ENCODE data around the gene SPX. TPM values are rescaled to one million over a fixed set of nuclear protein-coding genes. Genes with fewer than 3 reads are reported as not detected.

SPX gene
- total and polyA plus RNA-seq, 4 donors = 0.09 to 0.15 TPM; not detected in 2

- Histone ChIP-seq H3K36me3 (ENCODE audit: control insufficient read depth in 1 of 2, insufficient read depth in 2 of 2, low read length in 1 of 2) (no peaks in the 10 kb centered on the region), H3K4me3 (ENCODE audit: low read length in 2 of 2) (no peak overlapping the region), H3K27ac (ENCODE audit: low read depth in 1 of 2, low read length in 2 of 2) (no peak overlapping the region), H3K27me3 (ENCODE audit: control insufficient read depth in 1 of 2, insufficient read depth in 2 of 2, low read length in 1 of 2) (no peaks in the 10 kb centered on the region), H3K4me1 (ENCODE audit: control insufficient read depth in 1 of 2, insufficient read depth in 2 of 2, low read length in 2 of 2) (no peaks in the 10 kb centered on the region), H3K9me3 (ENCODE audit: control insufficient read depth, low read length) (no peaks in the 10 kb centered on the region)
- WGBS, 2 donors = 82 to 85% methylated on average over 2 of the region's 2 CpGs
- ATAC-seq (ENCODE audit: low FRiP score) (no peak), DNase-seq (no peak)
- intact Hi-C loops (cut with DNase I) = no loop called here
Measured at GRCh38 chr12:21545557-21545956, 19.5 kb downstream of the SPX start.

- intact Hi-C loops (cut with DNase I) = no loop called here
- H3K9me3 ChIP-seq (ENCODE audit: control insufficient read depth, low read length) = no peaks in the 10 kb centered on the region
- H3K27me3 ChIP-seq (ENCODE audit: control insufficient read depth in 1 of 2, insufficient read depth in 2 of 2, low read length in 1 of 2) = no peaks in the 10 kb centered on the region
- WGBS, 2 donors = 0% methylated on average over 1 of the region's 1 CpG
- DNase-seq = no peak
- no peak overlapping the region for H3K27ac ChIP-seq (ENCODE audit: low read depth in 1 of 2, low read length in 2 of 2)
- H3K36me3 ChIP-seq (ENCODE audit: control insufficient read depth in 1 of 2, insufficient read depth in 2 of 2, low read length in 1 of 2) = no peaks in the 10 kb centered on the region
- no peak overlapping the region for H3K4me3 ChIP-seq (ENCODE audit: low read length in 2 of 2)
- H3K4me1 ChIP-seq (ENCODE audit: control insufficient read depth in 1 of 2, insufficient read depth in 2 of 2, low read length in 2 of 2) = no peaks in the 10 kb centered on the region
- ATAC-seq (ENCODE audit: low FRiP score) = no peak
Measured at GRCh38 chr12:21546716-21547115, 20.6 kb downstream of the SPX start.

GRCh38 chr12:21547437-21547836 is 21.3 kb downstream of the SPX start:
- no peak overlapping the region for H3K27ac ChIP-seq (ENCODE audit: low read depth in 1 of 2, low read length in 2 of 2)
- intact Hi-C loops (cut with DNase I) = no loop called here
- DNase-seq = no peak
- no peak for ATAC-seq (ENCODE audit: low FRiP score)
- H3K36me3 ChIP-seq (ENCODE audit: control insufficient read depth in 1 of 2, insufficient read depth in 2 of 2, low read length in 1 of 2) = no peaks in the 10 kb centered on the region
- H3K4me1 ChIP-seq (ENCODE audit: control insufficient read depth in 1 of 2, insufficient read depth in 2 of 2, low read length in 2 of 2) = no peaks in the 10 kb centered on the region
- H3K27me3 ChIP-seq (ENCODE audit: control insufficient read depth in 1 of 2, insufficient read depth in 2 of 2, low read length in 1 of 2) = no peaks in the 10 kb centered on the region
- H3K4me3 ChIP-seq (ENCODE audit: low read length in 2 of 2) = no peak overlapping the region
- no peaks in the 10 kb centered on the region for H3K9me3 ChIP-seq (ENCODE audit: control insufficient read depth, low read length)
- WGBS, 2 donors = 63 to 74% methylated on average over 1 of the region's 1 CpG

- intact Hi-C loops (cut with DNase I) = no loop called here
- H3K4me1 ChIP-seq (ENCODE audit: control insufficient read depth in 1 of 2, insufficient read depth in 2 of 2, low read length in 2 of 2) = no peaks in the 10 kb centered on the region
- DNase-seq (no peak), ATAC-seq (ENCODE audit: low FRiP score) (no peak)
- no peaks in the 10 kb centered on the region for H3K9me3 ChIP-seq (ENCODE audit: control insufficient read depth, low read length)
- 9 to 11% methylated on average over 4 of the region's 4 CpGs for WGBS, 2 donors
- no peaks in the 10 kb centered on the region for H3K27me3 ChIP-seq (ENCODE audit: control insufficient read depth in 1 of 2, insufficient read depth in 2 of 2, low read length in 1 of 2)
- no peaks in the 10 kb centered on the region for H3K36me3 ChIP-seq (ENCODE audit: control insufficient read depth in 1 of 2, insufficient read depth in 2 of 2, low read length in 1 of 2)
- no peak overlapping the region for H3K27ac ChIP-seq (ENCODE audit: low read depth in 1 of 2, low read length in 2 of 2)
- H3K4me3 ChIP-seq (ENCODE audit: low read length in 2 of 2) = no peak overlapping the region
Measured at GRCh38 chr12:21551841-21552465, 25.9 kb downstream of the SPX start.

GRCh38 chr12:21552635-21553328 is 26.7 kb downstream of the SPX start:
- Histone ChIP-seq H3K4me1 (ENCODE audit: control insufficient read depth in 1 of 2, insufficient read depth in 2 of 2, low read length in 2 of 2) (no peaks in the 10 kb centered on the region), H3K27me3 (ENCODE audit: control insufficient read depth in 1 of 2, insufficient read depth in 2 of 2, low read length in 1 of 2) (no peaks in the 10 kb centered on the region), H3K36me3 (ENCODE audit: control insufficient read depth in 1 of 2, insufficient read depth in 2 of 2, low read length in 1 of 2) (no peaks in the 10 kb centered on the region), H3K9me3 (ENCODE audit: control insufficient read depth, low read length) (no peaks in the 10 kb centered on the region), H3K4me3 (ENCODE audit: low read length in 2 of 2) (no peak overlapping the region), H3K27ac (ENCODE audit: low read depth in 1 of 2, low read length in 2 of 2) (no peak overlapping the region)
- WGBS, 2 donors = 64 to 70% methylated on average over 6 of the region's 6 CpGs
- ATAC-seq (ENCODE audit: low FRiP score) (no peak), DNase-seq (no peak)
- intact Hi-C loops (cut with DNase I) = no loop called here

GRCh38 chr12:21553329-21553675 is 27.2 kb downstream of the SPX start:
- no peak overlapping the region for H3K4me3 ChIP-seq (ENCODE audit: low read length in 2 of 2)
- no peaks in the 10 kb centered on the region for H3K4me1 ChIP-seq (ENCODE audit: control insufficient read depth in 1 of 2, insufficient read depth in 2 of 2, low read length in 2 of 2)
- no peak for ATAC-seq (ENCODE audit: low FRiP score)
- no peaks in the 10 kb centered on the region for H3K27me3 ChIP-seq (ENCODE audit: control insufficient read depth in 1 of 2, insufficient read depth in 2 of 2, low read length in 1 of 2)
- H3K9me3 ChIP-seq (ENCODE audit: control insufficient read depth, low read length) = no peaks in the 10 kb centered on the region
- no peak overlapping the region for H3K27ac ChIP-seq (ENCODE audit: low read depth in 1 of 2, low read length in 2 of 2)
- intact Hi-C loops (cut with DNase I) = no loop called here
- no peaks in the 10 kb centered on the region for H3K36me3 ChIP-seq (ENCODE audit: control insufficient read depth in 1 of 2, insufficient read depth in 2 of 2, low read length in 1 of 2)
- DNase-seq = no peak

- H3K27me3 ChIP-seq (ENCODE audit: control insufficient read depth in 1 of 2, insufficient read depth in 2 of 2, low read length in 1 of 2) = no peaks in the 10 kb centered on the region
- no peaks in the 10 kb centered on the region for H3K9me3 ChIP-seq (ENCODE audit: control insufficient read depth, low read length)
- H3K27ac ChIP-seq (ENCODE audit: low read depth in 1 of 2, low read length in 2 of 2) = no peak overlapping the region
- no peaks in the 10 kb centered on the region for H3K36me3 ChIP-seq (ENCODE audit: control insufficient read depth in 1 of 2, insufficient read depth in 2 of 2, low read length in 1 of 2)
- no peaks in the 10 kb centered on the region for H3K4me1 ChIP-seq (ENCODE audit: control insufficient read depth in 1 of 2, insufficient read depth in 2 of 2, low read length in 2 of 2)
- 68 to 69% methylated on average over 9 of the region's 9 CpGs for WGBS, 2 donors
- no peak for ATAC-seq (ENCODE audit: low FRiP score)
- no peak overlapping the region for H3K4me3 ChIP-seq (ENCODE audit: low read length in 2 of 2)
- intact Hi-C loops (cut with DNase I) = no loop called here
- no peak for DNase-seq
Measured at GRCh38 chr12:21558100-21558679, 32.1 kb downstream of the SPX start.

- no peak overlapping the region for H3K4me3 ChIP-seq (ENCODE audit: low read length in 2 of 2)
- ATAC-seq (ENCODE audit: low FRiP score) (no peak), DNase-seq (no peak)
- intact Hi-C loops (cut with DNase I) = no loop called here
- no peak overlapping the region for H3K27ac ChIP-seq (ENCODE audit: low read depth in 1 of 2, low read length in 2 of 2)
- 66 to 67% methylated on average over 7 of the region's 7 CpGs for WGBS, 2 donors
- H3K27me3 ChIP-seq (ENCODE audit: control insufficient read depth in 1 of 2, insufficient read depth in 2 of 2, low read length in 1 of 2) = no peaks in the 10 kb centered on the region
- H3K36me3 ChIP-seq (ENCODE audit: control insufficient read depth in 1 of 2, insufficient read depth in 2 of 2, low read length in 1 of 2) = no peaks in the 10 kb centered on the region
- no peaks in the 10 kb centered on the region for H3K4me1 ChIP-seq (ENCODE audit: control insufficient read depth in 1 of 2, insufficient read depth in 2 of 2, low read length in 2 of 2)
- no peaks in the 10 kb centered on the region for H3K9me3 ChIP-seq (ENCODE audit: control insufficient read depth, low read length)
Measured at GRCh38 chr12:21559855-21560569, 33.9 kb downstream of the SPX start.
